HL-60 (cell line): ENCODE measurements around the gene ST6GALNAC6.

Source experiments
- CTCF ChIP-seq: IDR thresholded peaks from one replicate; pipeline ENCODE4 v1.5.1; 2011; ENCODE audit warnings: low read length, control low read depth, inconsistent platforms; ENCODE audit not compliant: insufficient read depth
- POLR2AphosphoS5 ChIP-seq: IDR thresholded peaks from 2 replicates; pipeline ENCODE4 v1.6.1; 2012; ENCODE audit warnings: low read depth
- REST ChIP-seq: IDR thresholded peaks from 2 replicates; pipeline ENCODE4 v1.6.1; 2012; ENCODE audit warnings: low read depth; ENCODE audit not compliant: insufficient replicate concordance
- SPI1 ChIP-seq: IDR thresholded peaks from 2 replicates; pipeline ENCODE4 v1.6.1; 2012; ENCODE audit warnings: low read depth, mild to moderate bottlenecking, borderline replicate concordance

DNA sequence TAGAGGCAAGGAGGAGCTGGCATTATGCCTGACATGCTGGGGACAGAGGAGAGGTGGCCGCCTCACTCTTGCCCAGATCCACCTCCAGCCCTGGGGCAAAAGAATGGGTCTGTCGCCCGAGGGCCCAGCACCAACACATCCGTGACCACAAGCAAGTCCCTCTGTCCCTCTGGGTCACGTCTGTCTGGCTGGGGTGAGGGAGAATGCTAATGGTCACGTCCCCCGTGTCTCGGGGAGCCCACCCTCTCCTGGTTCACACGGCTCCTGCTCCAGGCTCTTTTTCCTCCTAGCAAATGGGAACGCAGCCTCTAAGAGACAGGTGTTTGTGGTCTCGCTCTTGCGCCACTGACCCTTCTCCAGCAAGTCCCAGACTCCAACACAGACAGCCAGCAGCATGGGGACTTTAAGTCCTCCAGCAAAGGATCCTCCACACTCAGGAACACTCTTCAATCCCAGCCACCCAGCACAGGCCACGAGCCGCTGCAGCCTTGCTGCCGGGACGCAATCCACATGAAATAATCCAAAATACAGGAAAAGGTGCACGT, 49.0 kb downstream of the ST6GALNAC6 start:
- TF ChIP-seq SPI1 (no peak), POLR2AphosphoS5 (no peak), CTCF (no peak), REST (no peak)
